Thyroid gland (tissue), 4 donors: ENCODE measurements around the gene EPO. TPM values are rescaled to one million over a fixed set of nuclear protein-coding genes. Genes with fewer than 3 reads are reported as not detected.

Experiments
- DNase-seq, 2 donors: peaks; one replicate each; pipeline ENCODE4 v3.0.0-alpha.2; 2019
- H3K27ac ChIP-seq, 3 donors: fragments of 200-600 bp; sonication (generic); 1 replicate in 2 of 3; 2 replicates in 1 of 3; pipeline ENCODE4 v1.5.1; 2016 to 2019; ENCODE audit warnings: mild to moderate bottlenecking in 1 of 3, moderate library complexity in 1 of 3
- H3K27me3 ChIP-seq: fragments of 200-600 bp; sonication (generic); one replicate; pipeline ENCODE4 v1.5.1; 2019
- H3K36me3 ChIP-seq, 2 donors: fragments of 200-600 bp; sonication (generic); one replicate each; pipeline ENCODE4 v1.5.1; 2016 to 2019
- H3K4me1 ChIP-seq, 2 donors: fragments of 200-600 bp; sonication (generic); one replicate each; pipeline ENCODE4 v1.5.1; 2017 to 2019
- H3K4me3 ChIP-seq, 3 donors: fragments of 200-600 bp; sonication (generic); replicated peaks in 1 of 3; 1 replicate in 2 of 3; 2 replicates in 1 of 3; pipeline ENCODE4 v1.5.1; 2016; ENCODE audit warnings: mild to moderate bottlenecking in 1 of 3
- H3K9me3 ChIP-seq: fragments of 200-600 bp; sonication (generic); one replicate; pipeline ENCODE4 v1.5.1; 2017
- POLR2A ChIP-seq, 2 donors: fragments of 450-650 bp; IDR thresholded peaks; one replicate each; pipeline ENCODE4 v1.6.1; 2017; ENCODE audit warnings: antibody characterized with exemption in 2 of 2, mild to moderate bottlenecking in 2 of 2, moderate library complexity in 1 of 2
- WGBS, 2 donors: methylation state at CpG; one replicate each; pipeline ENCODE4 v1.1.5; 2017; 5-methylcytosine and 5-hydroxymethylcytosine counted together
- intact Hi-C: fragments of 100-400 bp; cut with DNase I; formaldehyde crosslinking; loops from one replicate; pipeline ENCODE4 v1.15.1; 2023
- total RNA-seq, 4 donors: library from RNA; depleted of rRNA; stranded (reverse); fragments of >200 nt; gene quantifications; one replicate each; pipeline ENCODE4 v1.2.3, GENCODE V29; 2016
- TF ChIP-seq, protein P1 (sequence below), 6 experiments: fragments of 200-600 bp in 3 of 6; fragments of 450-650 bp in 3 of 6; sonication (generic) in 3 of 6; IDR thresholded peaks; one replicate each; pipeline ENCODE4 v1.5.1; 2016 to 2019; ENCODE audit warnings: antibody characterized with exemption in 6 of 6, mild to moderate bottlenecking in 2 of 6, inconsistent platforms in 1 of 6, moderate library complexity in 1 of 6

The EPO gene
- not detected for total RNA-seq

DNA sequence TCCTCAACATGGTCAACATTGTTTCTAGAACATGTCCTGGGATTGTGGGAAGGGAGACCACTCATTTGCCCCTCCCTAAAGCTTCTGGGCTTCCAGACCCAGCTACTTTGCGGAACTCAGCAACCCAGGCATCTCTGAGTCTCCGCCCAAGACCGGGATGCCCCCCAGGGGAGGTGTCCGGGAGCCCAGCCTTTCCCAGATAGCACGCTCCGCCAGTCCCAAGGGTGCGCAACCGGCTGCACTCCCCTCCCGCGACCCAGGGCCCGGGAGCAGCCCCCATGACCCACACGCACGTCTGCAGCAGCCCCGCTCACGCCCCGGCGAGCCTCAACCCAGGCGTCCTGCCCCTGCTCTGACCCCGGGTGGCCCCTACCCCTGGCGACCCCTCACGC lies at the start of gene EPO:
TSS of gene EPO (plus strand) at position 190 of the 392 bp plus-strand sequence. CDS start 513 bp downstream, outside the sequence.
- no peak for TF ChIP-seq POLR2A (IDR thresholded peaks at IDR 0.05)
- TF ChIP-seq, protein P1, sequence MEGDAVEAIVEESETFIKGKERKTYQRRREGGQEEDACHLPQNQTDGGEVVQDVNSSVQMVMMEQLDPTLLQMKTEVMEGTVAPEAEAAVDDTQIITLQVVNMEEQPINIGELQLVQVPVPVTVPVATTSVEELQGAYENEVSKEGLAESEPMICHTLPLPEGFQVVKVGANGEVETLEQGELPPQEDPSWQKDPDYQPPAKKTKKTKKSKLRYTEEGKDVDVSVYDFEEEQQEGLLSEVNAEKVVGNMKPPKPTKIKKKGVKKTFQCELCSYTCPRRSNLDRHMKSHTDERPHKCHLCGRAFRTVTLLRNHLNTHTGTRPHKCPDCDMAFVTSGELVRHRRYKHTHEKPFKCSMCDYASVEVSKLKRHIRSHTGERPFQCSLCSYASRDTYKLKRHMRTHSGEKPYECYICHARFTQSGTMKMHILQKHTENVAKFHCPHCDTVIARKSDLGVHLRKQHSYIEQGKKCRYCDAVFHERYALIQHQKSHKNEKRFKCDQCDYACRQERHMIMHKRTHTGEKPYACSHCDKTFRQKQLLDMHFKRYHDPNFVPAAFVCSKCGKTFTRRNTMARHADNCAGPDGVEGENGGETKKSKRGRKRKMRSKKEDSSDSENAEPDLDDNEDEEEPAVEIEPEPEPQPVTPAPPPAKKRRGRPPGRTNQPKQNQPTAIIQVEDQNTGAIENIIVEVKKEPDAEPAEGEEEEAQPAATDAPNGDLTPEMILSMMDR (IDR thresholded peaks at IDR 0.05), result no peak
- peaks cover 3 to 15% of the 10 kb centered on the region in 2 donors for H3K4me1 ChIP-seq
- peaks cover 8% of the 10 kb centered on the region for H3K27me3 ChIP-seq
- 0 to 4% methylated on average over 5 to 9 of the region's 21 CpGs for WGBS, 2 donors
- no peak for DNase-seq
- H3K4me3 ChIP-seq, result no peak within 1 kb of the TSS
- intact Hi-C loops, result loop anchor here (10.0 kb wide), 1 partner anchor 255 kb away; the partner anchor contains the start of gene SPACDR
- no peaks in the 10 kb centered on the region for H3K9me3 ChIP-seq
- no peaks in the 10 kb centered on the region for H3K36me3 ChIP-seq
- H3K27ac ChIP-seq, result no peak within 1 kb of the TSS

DNA sequence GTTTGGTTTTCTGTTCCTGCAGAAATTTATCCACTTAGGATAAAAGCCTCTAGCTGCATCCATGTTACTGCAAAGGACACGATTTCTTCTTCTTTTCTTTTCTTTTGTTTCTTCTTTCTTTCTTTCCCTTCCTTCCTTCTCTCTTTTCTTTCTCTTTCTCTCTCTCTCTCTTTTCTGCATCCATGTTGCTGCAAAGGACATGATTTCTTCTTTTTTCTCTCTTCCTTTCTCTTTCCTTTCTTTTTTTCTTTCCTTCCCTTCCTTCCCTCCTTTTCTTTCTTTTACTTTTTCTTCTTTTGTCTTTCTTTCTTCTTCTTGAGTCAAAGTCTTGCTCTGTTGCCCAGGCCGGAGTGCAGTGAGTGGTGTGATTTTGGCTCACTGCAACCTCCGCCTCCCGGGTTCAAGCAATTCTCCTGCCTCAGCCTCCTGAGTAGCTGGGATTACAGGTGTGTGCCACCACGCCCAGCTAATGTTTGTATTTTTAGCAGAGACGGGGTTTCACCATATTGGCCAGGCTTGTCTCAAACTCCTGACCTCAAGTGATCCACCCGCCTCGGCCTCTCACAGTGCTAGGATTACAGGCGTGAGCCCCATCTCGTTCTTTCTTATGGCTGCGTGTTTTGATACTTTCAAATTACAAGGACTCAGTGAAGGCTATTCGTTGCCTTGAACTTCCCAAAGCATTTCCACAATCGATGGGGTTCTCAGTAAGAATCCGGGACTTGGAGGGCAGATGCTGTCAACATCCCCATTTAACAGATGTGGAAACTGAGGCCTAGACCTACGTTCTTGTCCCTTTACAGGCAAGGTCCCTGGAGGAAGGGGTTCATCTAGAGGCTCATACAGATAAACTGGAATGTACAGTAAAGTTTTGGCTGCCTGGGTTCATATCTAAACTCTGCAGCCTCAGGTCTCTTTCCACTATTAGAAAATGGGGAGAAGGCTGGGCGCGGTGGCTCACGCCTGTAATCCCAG lies 48.6 kb upstream of the EPO start:
- H3K4me3 ChIP-seq, result no peak overlapping the region
- 91 to 92% methylated on average over 18 of the region's 18 CpGs for WGBS, 2 donors
- H3K4me1 ChIP-seq, result peaks cover 8 to 11% of the 10 kb centered on the region in 2 donors
- no peaks in the 10 kb centered on the region for H3K27me3 ChIP-seq
- H3K27ac ChIP-seq, result no peak overlapping the region
- DNase-seq, result no peak
- no peak for TF ChIP-seq POLR2A (IDR thresholded peaks at IDR 0.05)
- TF ChIP-seq, protein P1 (IDR thresholded peaks at IDR 0.05), result no peak
- H3K36me3 ChIP-seq, result peaks cover 2% of the 10 kb centered on the region in 2 donors
- H3K9me3 ChIP-seq, result no peaks in the 10 kb centered on the region
- intact Hi-C loops, result no loop called here

DNA sequence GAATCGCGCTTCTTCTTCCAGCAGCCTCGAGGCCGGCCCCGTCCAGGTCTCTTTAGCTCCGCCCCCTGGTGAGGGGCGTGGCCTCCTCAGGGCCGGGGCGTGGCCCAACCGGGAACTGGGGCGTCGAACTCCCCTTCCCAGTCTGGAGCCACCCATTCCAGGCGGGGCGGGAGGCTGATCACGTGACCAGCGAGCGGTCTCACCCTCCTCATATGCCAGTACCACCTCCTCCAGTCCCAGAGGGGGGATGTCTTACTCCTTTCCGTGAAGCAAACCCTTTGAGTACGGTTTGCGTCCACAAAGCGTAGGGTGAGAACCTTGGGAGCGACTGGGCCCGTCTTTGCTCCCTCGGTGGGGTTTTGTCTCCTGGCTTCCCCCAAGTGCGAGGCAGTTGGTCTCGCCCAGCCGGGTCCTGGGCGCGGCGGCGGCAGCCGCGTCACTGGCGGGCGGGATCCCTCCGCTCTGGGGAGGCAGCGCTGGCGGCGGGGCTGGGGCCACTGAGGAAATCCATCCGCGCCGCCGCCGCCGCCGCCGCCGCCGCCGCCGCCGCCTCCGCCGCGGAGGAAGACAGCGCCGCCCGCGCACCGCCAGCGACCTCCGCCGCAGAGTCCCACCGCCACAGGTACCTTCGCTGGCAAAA lies 46.8 kb upstream of the EPO start, which contains the start of gene GNB2:
TSS of gene GNB2 (plus strand) at position 439 of the 640 bp plus-strand sequence. CDS start 2,526 bp downstream, outside the sequence.
- TF ChIP-seq POLR2A (IDR thresholded peaks at IDR 0.05), result peak; percentile 78 to 89
- TF ChIP-seq, protein P1 (IDR thresholded peaks at IDR 0.05), result peak in 2 of 6 experiments; percentile 31 to 38
- Histone ChIP-seq H3K4me1 (peaks cover 8 to 11% of the 10 kb centered on the region in 2 donors), H3K9me3 (no peaks in the 10 kb centered on the region)

DNA sequence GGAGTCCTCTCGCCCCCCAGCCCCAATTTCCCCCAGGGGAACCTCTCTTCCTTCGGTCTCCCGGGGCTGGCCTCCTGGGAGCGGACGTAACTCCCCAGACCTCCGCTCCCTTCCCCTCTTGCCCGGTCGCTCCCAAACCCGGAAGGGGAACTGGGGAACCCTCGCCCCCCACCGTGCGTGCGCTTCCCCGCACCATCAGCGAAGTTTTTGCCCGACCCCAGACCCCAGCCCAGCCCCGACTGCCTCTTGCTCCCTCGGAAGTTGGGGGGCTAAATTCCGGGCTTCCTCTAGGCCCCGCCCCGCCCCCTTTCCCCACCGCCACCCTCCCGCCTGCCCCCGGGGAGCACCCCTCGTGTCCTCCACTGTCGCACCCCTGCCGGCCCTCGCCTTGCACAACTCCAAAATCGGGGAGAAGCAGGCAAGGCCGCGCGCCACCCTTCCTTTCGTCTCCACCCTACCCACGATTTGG lies 46.3 kb upstream of the EPO start:
- peaks cover 8 to 11% of the 10 kb centered on the region in 2 donors for H3K4me1 ChIP-seq
- peak; percentile 40 to 43 for DNase-seq
- no peak for TF ChIP-seq POLR2A (IDR thresholded peaks at IDR 0.05)
- TF ChIP-seq, protein P1 (IDR thresholded peaks at IDR 0.05), result no peak
- H3K27ac ChIP-seq, result peak overlapping the region; percentile 91 to 95 (median 95)
- intact Hi-C loops, result no loop called here
- H3K4me3 ChIP-seq, result peak overlapping the region; percentile 27 to 93 (median 66)
- no peaks in the 10 kb centered on the region for H3K27me3 ChIP-seq
- peaks cover 24 to 25% of the 10 kb centered on the region in 2 donors for H3K36me3 ChIP-seq
- WGBS, 2 donors, result 0 to 2% methylated on average over 9 to 25 of the region's 34 CpGs
- no peaks in the 10 kb centered on the region for H3K9me3 ChIP-seq

More for the DNA sequence above, 46.8 kb upstream of the EPO start, which contains the start of gene GNB2:
- Histone ChIP-seq H3K36me3 (peaks cover 19% of the 10 kb centered on the region in 2 donors), H3K27ac (peak within 1 kb of the TSS; percentile 91 to 95 (median 95)), H3K27me3 (no peaks in the 10 kb centered on the region), H3K4me3 (peak within 1 kb of the TSS; percentile 27 to 93 (median 66))
- peak; percentile 99 to 100 for DNase-seq
- WGBS, 2 donors, result 0 to 1% methylated on average over 1 to 14 of the region's 65 CpGs
- intact Hi-C loops, result no loop called here
